CD4-positive, alpha-beta memory T cell (primary cell): ENCODE measurements around the gene INVS. TPM values are rescaled to one million over a fixed set of nuclear protein-coding genes. Genes with fewer than 3 reads are reported as not detected.

Experiments
- CTCF ChIA-PET: fragments of 350-600 bp; sonication (Branson Sonifier 250); formaldehyde crosslinking; loops from one replicate; lab custom pipeline; 2021; ENCODE audit warnings: inconsistent platforms; ENCODE audit not compliant: partially characterized antibody; lab: Charles Lee
- POLR2A ChIA-PET: fragments of 350-600 bp; sonication (Branson Sonifier 250); formaldehyde crosslinking; loops from one replicate; lab custom pipeline; 2021; ENCODE audit not compliant: partially characterized antibody; lab: Charles Lee
- DNase-seq, 5 donors: peaks; one replicate each; pipeline versions ENCODE4 v3.0.0 to v3.0.0-alpha.2; 2020 to 2022; ENCODE audit warnings: mixed read lengths in 1 of 5
- H3K27ac ChIP-seq: one replicate; pipeline ENCODE4 v1.7.0; 2013; ENCODE audit warnings: low read depth, low read length
- H3K27me3 ChIP-seq: 2 replicates; pipeline ENCODE4 v1.7.0; 2013; ENCODE audit warnings: mild to moderate bottlenecking, low read length, moderate library complexity; ENCODE audit not compliant: insufficient read depth
- H3K36me3 ChIP-seq: 2 replicates; pipeline ENCODE4 v1.7.0; 2013; ENCODE audit warnings: mild to moderate bottlenecking, low read length, moderate library complexity; ENCODE audit not compliant: insufficient read depth
- H3K4me1 ChIP-seq: 2 replicates; pipeline ENCODE4 v1.7.0; 2013; ENCODE audit warnings: mild to moderate bottlenecking, low read length, moderate library complexity; ENCODE audit not compliant: insufficient read depth
- H3K4me3 ChIP-seq, 2 donors: one replicate each; pipeline ENCODE4 v1.7.0; 2013; ENCODE audit warnings: low read length in 2 of 2, mild to moderate bottlenecking in 1 of 2
- H3K9me3 ChIP-seq, 2 donors: one replicate each; pipeline ENCODE4 v1.7.0; 2013; ENCODE audit warnings: low read length in 2 of 2, control low read depth in 1 of 2; ENCODE audit not compliant: control insufficient read depth in 1 of 2
- H3K27ac Mint-ChIP-seq, 7 donors: one replicate each; pipeline ENCODE4 v1.8.0; 2020 to 2021; ENCODE audit warnings: mixed read lengths in 7 of 7, mild to moderate bottlenecking in 6 of 7, inconsistent platforms in 3 of 7, moderate library complexity in 3 of 7
- H3K27me3 Mint-ChIP-seq, 2 donors: one replicate each; pipeline ENCODE4 v1.8.0; 2020 to 2021; ENCODE audit warnings: mixed read lengths in 2 of 2
- H3K36me3 Mint-ChIP-seq, 2 donors: one replicate each; pipeline ENCODE4 v1.8.0; 2020 to 2021; ENCODE audit warnings: mixed read lengths in 2 of 2, inconsistent platforms in 1 of 2, mild to moderate bottlenecking in 1 of 2
- H3K4me1 Mint-ChIP-seq, 4 donors: one replicate each; pipeline ENCODE4 v1.8.0; 2020 to 2021; ENCODE audit warnings: mixed read lengths in 4 of 4, mild to moderate bottlenecking in 1 of 4
- H3K4me3 Mint-ChIP-seq, 8 donors: one replicate each; pipeline ENCODE4 v1.8.0; 2020 to 2021; ENCODE audit warnings: mixed read lengths in 8 of 8, mild to moderate bottlenecking in 7 of 8, moderate library complexity in 6 of 8, inconsistent platforms in 3 of 8
- H3K9me3 Mint-ChIP-seq, 8 donors: one replicate each; pipeline ENCODE4 v1.8.0; 2020 to 2021; ENCODE audit warnings: mixed read lengths in 8 of 8, mild to moderate bottlenecking in 5 of 8, inconsistent platforms in 3 of 8, moderate library complexity in 1 of 8
- intact Hi-C: fragments of 100-400 bp; cut with micrococcal nuclease; formaldehyde crosslinking; loops from one replicate; pipeline ENCODE4 v1.15.1; 2023
- polyA plus RNA-seq, 2 donors: library from polyadenylated mRNA; unstranded; fragments of 300-500 nt; fragmentation: Illumina TruSeq; gene quantifications; one replicate each; pipeline ENCODE4 v1.2.3, GENCODE V29; 2021
- total RNA-seq, 2 experiments: library from RNA; stranded (reverse); gene quantifications; one replicate each; pipeline ENCODE4 v1.2.3, GENCODE V29; 2021

The INVS gene
- total and polyA plus RNA-seq, 4 experiments from 2014 or later, result 6.5 to 22.9 (median 13.3) TPM

DNA sequence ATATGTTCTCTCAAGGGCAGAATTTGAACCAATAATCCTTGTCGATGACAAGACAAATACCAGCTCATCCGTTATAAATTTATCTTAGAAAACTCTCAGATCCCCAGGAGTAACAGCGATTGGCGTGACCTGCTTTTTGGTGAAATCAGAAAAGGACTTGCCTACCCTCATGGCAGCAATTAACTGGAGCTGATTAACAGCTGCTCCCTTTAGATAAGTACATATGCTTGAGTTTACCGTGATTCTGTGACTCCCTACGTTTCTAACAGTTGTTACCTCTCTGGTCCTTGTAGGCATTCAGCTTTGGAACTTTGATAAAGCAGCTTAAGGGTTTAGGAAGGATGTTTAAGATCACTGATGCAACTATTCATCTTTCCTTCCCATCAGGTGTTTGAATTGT is 2.6 kb downstream of the INVS start:
- H3K4me3 Mint-ChIP-seq, result no peak overlapping the region
- no peak for DNase-seq
- no peak overlapping the region for H3K27ac ChIP-seq
- peaks cover 0 to 22% of the 10 kb centered on the region in 2 donors for H3K36me3 Mint-ChIP-seq
- H3K27me3 Mint-ChIP-seq, result no peaks in the 10 kb centered on the region
- H3K4me3 ChIP-seq, result no peak overlapping the region
- ChIA-PET POLR2A (no interaction called here), CTCF (no interaction called here)
- H3K27ac Mint-ChIP-seq, result no peak overlapping the region
- no peaks in the 10 kb centered on the region for H3K9me3 Mint-ChIP-seq
- H3K4me1 ChIP-seq, result peaks cover 26% of the 10 kb centered on the region
- H3K4me1 Mint-ChIP-seq, result peaks cover 11 to 35% (median 21%) of the 10 kb centered on the region in 4 donors
- peaks cover 15% of the 10 kb centered on the region for H3K36me3 ChIP-seq
- intact Hi-C loops, result no loop called here
- H3K27me3 ChIP-seq, result no peaks in the 10 kb centered on the region
- no peaks in the 10 kb centered on the region for H3K9me3 ChIP-seq

DNA sequence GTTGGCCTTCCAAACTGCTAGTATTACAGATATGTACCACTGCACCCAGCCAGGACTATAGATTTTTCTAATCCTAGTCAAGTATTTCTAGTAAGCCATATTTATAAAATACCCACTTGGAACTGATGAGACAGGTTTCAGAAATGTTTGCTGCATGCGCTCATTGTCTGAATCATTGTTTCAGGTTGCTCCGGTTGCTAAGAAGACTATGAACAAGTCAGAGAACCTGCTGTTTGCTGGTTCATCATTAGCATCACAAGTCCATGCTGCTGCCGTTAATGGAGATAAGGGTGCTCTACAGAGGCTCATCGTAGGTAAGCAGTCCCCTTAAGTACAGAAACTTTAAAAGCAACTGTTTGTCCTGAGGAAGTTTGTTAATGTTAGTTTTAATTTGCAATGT is 5.3 kb downstream of the INVS start:
- H3K36me3 Mint-ChIP-seq, result peaks cover 0 to 20% of the 10 kb centered on the region in 2 donors
- no peak overlapping the region for H3K4me3 Mint-ChIP-seq
- CTCF ChIA-PET, result no interaction called here
- POLR2A ChIA-PET, result no interaction called here
- Histone ChIP-seq H3K36me3 (peaks cover 30% of the 10 kb centered on the region), H3K27ac (no peak overlapping the region), H3K4me3 (no peak overlapping the region), H3K27me3 (no peaks in the 10 kb centered on the region), H3K9me3 (no peaks in the 10 kb centered on the region), H3K4me1 (peaks cover 10% of the 10 kb centered on the region)
- no peaks in the 10 kb centered on the region for H3K27me3 Mint-ChIP-seq
- no peak overlapping the region for H3K27ac Mint-ChIP-seq
- peaks cover 5 to 10% (median 7%) of the 10 kb centered on the region in 4 donors for H3K4me1 Mint-ChIP-seq
- intact Hi-C loops, result no loop called here
- no peak for DNase-seq
- no peaks in the 10 kb centered on the region for H3K9me3 Mint-ChIP-seq

DNA sequence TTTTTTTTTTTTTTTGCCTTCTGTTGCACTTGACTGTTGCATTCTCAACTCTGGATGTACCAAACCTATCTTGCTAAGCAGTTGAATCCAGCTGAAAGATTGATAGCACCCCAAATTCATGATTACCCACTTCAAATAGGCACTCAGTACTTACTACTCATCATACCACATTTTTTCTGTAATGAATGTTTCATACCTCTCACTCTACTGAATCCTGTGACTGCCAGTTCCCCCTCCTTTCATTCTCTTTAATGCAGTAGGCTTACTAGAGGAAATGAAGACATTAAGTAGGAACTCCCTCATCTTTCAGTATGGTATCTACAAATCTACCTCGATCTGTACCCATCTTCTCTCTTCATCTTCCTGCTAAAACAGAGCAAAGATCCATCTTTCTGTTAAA is 6.8 kb downstream of the INVS start:
- POLR2A ChIA-PET, result no interaction called here
- no peaks in the 10 kb centered on the region for H3K9me3 Mint-ChIP-seq
- peaks cover 0 to 24% of the 10 kb centered on the region in 2 donors for H3K36me3 Mint-ChIP-seq
- intact Hi-C loops, result no loop called here
- H3K9me3 ChIP-seq, result no peaks in the 10 kb centered on the region
- no peak for DNase-seq
- no peak overlapping the region for H3K4me3 Mint-ChIP-seq
- no peaks in the 10 kb centered on the region for H3K4me1 Mint-ChIP-seq
- H3K27me3 Mint-ChIP-seq, result no peaks in the 10 kb centered on the region
- H3K36me3 ChIP-seq, result peaks cover 30% of the 10 kb centered on the region
- H3K27ac Mint-ChIP-seq, result no peak overlapping the region
- H3K4me3 ChIP-seq, result no peak overlapping the region
- CTCF ChIA-PET, result no interaction called here
- H3K27ac ChIP-seq, result no peak overlapping the region
- no peaks in the 10 kb centered on the region for H3K4me1 ChIP-seq
- no peaks in the 10 kb centered on the region for H3K27me3 ChIP-seq

DNA sequence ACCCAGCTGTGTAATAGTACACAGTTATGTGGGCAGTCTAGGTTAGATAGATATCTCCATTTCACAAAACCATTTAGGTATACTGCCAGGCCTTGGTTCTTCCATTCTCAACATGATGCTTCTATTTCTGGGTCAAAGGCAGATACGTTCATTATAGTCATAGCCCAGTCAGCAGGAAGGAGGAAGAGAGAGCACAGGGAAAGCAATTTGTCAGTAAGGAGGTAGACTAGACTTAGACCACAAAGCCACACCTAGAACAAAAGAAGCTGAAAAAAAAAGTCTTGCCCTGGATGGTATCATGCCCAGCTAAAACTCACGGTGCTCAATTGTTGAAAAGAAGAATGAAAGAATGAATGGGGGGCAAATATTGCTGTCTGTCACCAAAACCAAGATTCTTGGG is 7.6 kb downstream of the INVS start:
- H3K4me3 Mint-ChIP-seq, result no peak overlapping the region
- POLR2A ChIA-PET, result no interaction called here

DNA sequence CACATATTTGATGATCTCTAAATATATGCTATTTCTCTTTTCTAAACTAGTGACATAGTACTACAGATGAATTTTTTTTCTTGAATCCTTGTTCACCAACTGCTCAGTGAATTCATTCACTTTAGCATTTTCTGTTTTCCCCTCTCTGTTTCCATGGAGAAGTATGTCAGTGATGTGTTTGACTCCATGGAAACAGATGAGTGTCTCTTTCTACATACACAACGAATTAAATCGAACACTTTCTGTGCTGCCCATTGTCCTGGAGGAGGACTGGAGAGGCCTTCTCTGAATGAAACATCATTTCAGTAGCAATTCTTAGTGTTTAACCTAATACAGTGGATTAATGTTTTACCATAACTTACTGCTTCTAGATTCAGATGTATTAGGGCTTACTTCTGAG is 9.5 kb downstream of the INVS start:
- Histone ChIP-seq H3K4me3 (no peak overlapping the region), H3K27me3 (no peaks in the 10 kb centered on the region), H3K36me3 (peaks cover 30% of the 10 kb centered on the region), H3K4me1 (no peaks in the 10 kb centered on the region), H3K27ac (no peak overlapping the region), H3K9me3 (no peaks in the 10 kb centered on the region)
- Mint-ChIP-seq H3K27me3 (no peaks in the 10 kb centered on the region), H3K27ac (no peak overlapping the region), H3K36me3 (peaks cover 6 to 40% of the 10 kb centered on the region in 2 donors), H3K9me3 (no peaks in the 10 kb centered on the region), H3K4me3 (no peak overlapping the region), H3K4me1 (peaks cover 0 to 10% (median 4%) of the 10 kb centered on the region in 4 donors)
- no peak for DNase-seq
- CTCF ChIA-PET, result no interaction called here
- intact Hi-C loops, result no loop called here
- POLR2A ChIA-PET, result interaction anchor here (1.0 kb wide), 1 partner anchor 10 kb away, joined by 3 read pairs; no protein-coding TSS in a partner anchor

More for the DNA sequence above, 7.6 kb downstream of the INVS start:
- H3K4me1 ChIP-seq, result no peaks in the 10 kb centered on the region
- no peak overlapping the region for H3K4me3 ChIP-seq
- H3K27me3 ChIP-seq, result no peaks in the 10 kb centered on the region
- Mint-ChIP-seq H3K9me3 (no peaks in the 10 kb centered on the region), H3K27ac (no peak overlapping the region), H3K27me3 (no peaks in the 10 kb centered on the region), H3K4me1 (peaks cover 0 to 3% (median under 1%) of the 10 kb centered on the region in 4 donors), H3K36me3 (peaks cover 0 to 28% of the 10 kb centered on the region in 2 donors)
- no peak overlapping the region for H3K27ac ChIP-seq
- DNase-seq, result no peak
- H3K9me3 ChIP-seq, result no peaks in the 10 kb centered on the region
- peaks cover 30% of the 10 kb centered on the region for H3K36me3 ChIP-seq
- intact Hi-C loops, result no loop called here
- CTCF ChIA-PET, result no interaction called here

DNA sequence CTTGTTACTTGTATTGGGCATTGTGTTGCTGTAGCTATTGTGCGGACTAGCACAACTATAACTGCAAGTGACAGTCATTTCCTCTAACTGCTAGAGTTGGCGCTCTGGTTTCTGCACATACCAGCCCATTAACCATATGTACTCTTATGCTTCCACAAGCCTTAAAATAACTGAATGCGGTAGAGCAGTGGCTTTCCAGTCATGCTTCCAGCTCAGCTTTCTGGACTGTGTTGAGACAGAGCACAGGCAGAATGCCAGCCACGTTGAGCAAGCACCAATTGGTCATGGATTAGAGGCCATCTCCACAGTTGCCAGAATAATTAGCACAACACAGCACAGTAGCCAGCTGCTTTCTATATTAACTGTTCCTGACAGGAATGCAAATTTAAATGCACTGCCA is 12.2 kb downstream of the INVS start:
- no peaks in the 10 kb centered on the region for H3K9me3 Mint-ChIP-seq
- peaks cover 3 to 12% (median 7%) of the 10 kb centered on the region in 4 donors for H3K4me1 Mint-ChIP-seq
- Histone ChIP-seq H3K27ac (no peak overlapping the region), H3K36me3 (peaks cover 19% of the 10 kb centered on the region), H3K27me3 (no peaks in the 10 kb centered on the region), H3K4me1 (no peaks in the 10 kb centered on the region), H3K4me3 (no peak overlapping the region), H3K9me3 (no peaks in the 10 kb centered on the region)
- POLR2A ChIA-PET, result no interaction called here
- H3K4me3 Mint-ChIP-seq, result no peak overlapping the region
- CTCF ChIA-PET, result no interaction called here
- no peak for DNase-seq
- no peak overlapping the region for H3K27ac Mint-ChIP-seq
- peaks cover 12 to 39% of the 10 kb centered on the region in 2 donors for H3K36me3 Mint-ChIP-seq
- intact Hi-C loops, result no loop called here
- no peaks in the 10 kb centered on the region for H3K27me3 Mint-ChIP-seq

DNA sequence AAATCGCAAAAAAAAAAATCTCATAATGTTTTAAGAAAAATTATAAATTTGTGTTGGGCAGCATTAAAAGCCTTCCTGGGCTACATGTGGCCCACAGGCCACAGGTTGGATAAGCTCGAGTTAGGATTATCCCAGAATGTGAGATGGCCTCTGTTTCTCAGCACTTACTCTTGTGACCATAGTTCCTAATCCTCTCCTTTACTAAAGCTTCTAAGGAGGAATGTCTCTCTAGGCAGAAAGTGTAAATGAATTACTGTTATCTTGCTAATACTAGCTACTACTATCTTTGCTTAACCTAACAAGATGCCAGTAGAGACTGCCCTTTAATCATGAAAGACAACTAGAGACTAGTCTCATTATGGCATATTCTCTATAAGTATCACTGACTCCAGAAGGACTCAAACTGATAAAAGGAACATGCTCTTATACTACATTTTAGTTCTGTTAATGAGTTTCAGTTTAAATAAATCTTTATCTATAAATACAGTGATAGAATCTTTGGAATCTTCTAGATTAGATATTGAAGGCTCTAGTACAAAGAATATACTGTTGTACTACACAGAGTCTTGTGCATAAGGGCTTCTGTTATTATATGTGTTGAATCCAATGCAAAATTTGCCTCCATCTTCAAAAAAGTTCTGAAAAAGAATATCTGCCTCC is 13.8 kb downstream of the INVS start:
- Histone ChIP-seq H3K27me3 (no peaks in the 10 kb centered on the region), H3K4me1 (no peaks in the 10 kb centered on the region), H3K4me3 (no peak overlapping the region), H3K36me3 (peaks cover 6% of the 10 kb centered on the region), H3K9me3 (no peaks in the 10 kb centered on the region), H3K27ac (no peak overlapping the region)
- POLR2A ChIA-PET, result no interaction called here
- DNase-seq, result no peak
- no peak overlapping the region for H3K4me3 Mint-ChIP-seq
- no peaks in the 10 kb centered on the region for H3K9me3 Mint-ChIP-seq
- CTCF ChIA-PET, result no interaction called here
- intact Hi-C loops, result no loop called here
- H3K27ac Mint-ChIP-seq, result no peak overlapping the region
- peaks cover 12 to 42% of the 10 kb centered on the region in 2 donors for H3K36me3 Mint-ChIP-seq
- H3K4me1 Mint-ChIP-seq, result peaks cover 3 to 12% (median 7%) of the 10 kb centered on the region in 4 donors
- H3K27me3 Mint-ChIP-seq, result no peaks in the 10 kb centered on the region
